HPDE6-E6E7 (cell line): Measurements from ENCODE around the gene PIGT.

Experiments used
- DNase-seq: peaks from one replicate; pipeline ENCODE4 v3.0.0; 2011; ENCODE audit warnings: missing footprints; ENCODE audit errors: extremely low spot score

The PIGT gene

GRCh38 chr20:45415822-45416637 is at the start of gene PIGT:
PIGT (plus strand) TSS chr20:45416141; CDS start chr20:45416157, 16 bp downstream.
- DNase-seq: peak; percentile 95

DNA sequence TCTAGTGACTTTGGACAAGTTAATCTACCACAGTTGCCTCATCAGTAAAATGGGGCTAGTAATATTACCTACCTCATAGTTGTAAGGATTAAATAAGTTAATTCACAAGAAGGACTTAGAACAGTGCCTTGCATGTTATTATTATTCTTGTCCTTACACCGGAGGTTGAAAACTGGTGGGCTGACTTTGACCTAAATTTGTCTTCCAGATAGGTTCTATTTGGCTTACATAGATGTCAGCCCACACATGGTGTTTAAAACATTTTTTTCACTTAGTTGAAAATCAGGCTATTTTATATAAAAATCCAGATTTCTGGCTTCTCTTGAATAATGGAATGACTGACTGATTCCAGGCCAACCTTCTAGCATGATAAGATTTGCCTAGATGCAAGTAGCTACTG is 49.7 kb upstream of the PIGT start:
- no peak for DNase-seq

DNA sequence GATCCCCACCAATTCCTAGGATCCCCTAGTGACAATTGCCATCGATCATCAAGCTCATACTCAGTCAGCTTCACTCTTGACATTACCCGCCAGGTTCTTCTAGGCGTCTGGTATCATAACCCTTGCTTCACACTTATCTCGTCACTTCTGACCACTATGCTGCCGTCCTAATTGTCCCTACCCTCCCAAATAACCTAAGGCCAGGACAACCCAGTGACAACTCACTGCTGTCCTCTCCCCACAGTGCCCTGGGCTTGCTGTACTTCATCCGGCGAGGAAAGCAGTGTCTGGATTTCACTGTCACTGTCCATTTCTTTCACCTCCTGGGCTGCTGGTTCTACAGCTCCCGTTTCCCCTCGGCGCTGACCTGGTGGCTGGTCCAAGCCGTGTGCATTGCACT is 49.3 kb upstream of the PIGT start:
- no peak for DNase-seq

GRCh38 chr20:45367126-45367525 is 48.8 kb upstream of the PIGT start:
- no peak for DNase-seq

DNA sequence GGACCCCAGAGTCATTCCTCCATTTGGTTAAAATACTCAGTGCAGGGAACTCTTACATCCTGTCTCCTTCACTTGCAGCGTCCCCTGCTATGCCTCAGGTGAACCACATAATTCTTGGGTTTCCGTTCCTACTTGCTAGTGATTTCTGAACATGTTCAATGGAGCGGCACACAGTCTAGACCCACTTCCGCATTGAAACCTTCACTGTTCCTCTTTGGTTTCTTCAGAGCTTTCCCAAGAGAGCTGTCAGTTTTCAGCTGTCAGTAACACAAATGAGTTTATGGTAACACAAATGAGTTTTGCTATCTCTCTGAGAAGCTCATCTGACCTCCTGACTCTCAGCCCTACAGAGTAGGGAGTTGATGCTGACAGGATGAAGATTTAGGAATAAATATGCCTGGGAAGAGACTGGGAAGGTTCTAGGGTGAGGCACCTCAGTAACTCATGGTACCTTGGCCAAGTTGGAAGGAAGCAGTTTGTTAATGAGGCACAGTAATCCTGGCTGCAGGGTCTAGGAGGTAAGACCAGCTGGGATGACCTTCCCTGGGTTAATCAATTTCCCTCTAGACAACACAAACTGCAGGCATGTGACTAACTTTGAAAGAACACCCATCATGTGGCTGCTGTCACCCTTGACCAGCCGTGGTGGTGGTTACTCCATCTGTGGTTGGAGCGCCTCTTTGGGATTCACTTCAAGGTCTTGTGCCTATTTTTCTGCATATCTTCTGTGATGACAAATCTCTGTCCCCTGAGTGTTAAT is 47.5 kb upstream of the PIGT start:
- DNase-seq: no peak

GRCh38 chr20:45370571-45371160 is 45.3 kb upstream of the PIGT start:
- DNase-seq: no peak

GRCh38 chr20:45372241-45372640 is 43.7 kb upstream of the PIGT start:
- DNase-seq: no peak

- DNase-seq: no peak
Observed at GRCh38 chr20:45372646-45373352, 43.1 kb upstream of the PIGT start.

DNA sequence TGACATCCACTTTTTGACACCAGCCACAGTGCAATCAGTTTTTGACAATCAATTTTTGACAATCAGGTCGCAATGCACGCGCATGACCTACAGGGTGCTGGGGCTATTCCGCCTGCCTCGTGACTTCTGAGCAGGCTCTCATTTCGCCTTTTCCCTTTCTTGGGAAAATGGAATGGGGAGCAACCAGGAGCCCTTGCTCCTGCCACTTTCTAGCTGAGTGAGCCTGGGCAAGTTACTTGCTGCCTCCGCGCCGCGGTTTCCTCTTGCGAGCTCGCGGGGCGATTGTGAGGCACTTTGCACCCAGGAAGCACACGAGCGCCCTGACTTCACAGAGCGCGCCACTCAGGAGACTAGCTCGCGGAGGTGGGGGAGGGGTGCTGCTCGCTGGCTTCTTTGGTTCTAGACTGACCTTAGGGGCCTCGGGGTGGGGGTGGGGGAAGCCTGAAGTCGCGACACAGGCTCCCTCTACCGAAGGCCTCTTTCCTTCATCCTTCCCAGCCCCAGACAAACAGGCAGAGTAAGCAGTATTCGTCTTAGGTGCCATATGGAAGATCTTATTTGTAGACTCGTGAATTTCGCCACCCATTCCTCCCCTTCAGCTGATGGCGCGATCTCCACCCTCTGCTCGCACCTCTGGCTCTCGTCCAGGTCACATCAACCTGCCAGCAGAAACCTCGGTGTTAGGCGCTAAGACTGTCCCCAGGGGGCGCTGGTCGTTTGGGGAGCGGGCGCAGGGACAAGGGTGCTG is 42.4 kb upstream of the PIGT start:
- peak; percentile 96 for DNase-seq

DNA sequence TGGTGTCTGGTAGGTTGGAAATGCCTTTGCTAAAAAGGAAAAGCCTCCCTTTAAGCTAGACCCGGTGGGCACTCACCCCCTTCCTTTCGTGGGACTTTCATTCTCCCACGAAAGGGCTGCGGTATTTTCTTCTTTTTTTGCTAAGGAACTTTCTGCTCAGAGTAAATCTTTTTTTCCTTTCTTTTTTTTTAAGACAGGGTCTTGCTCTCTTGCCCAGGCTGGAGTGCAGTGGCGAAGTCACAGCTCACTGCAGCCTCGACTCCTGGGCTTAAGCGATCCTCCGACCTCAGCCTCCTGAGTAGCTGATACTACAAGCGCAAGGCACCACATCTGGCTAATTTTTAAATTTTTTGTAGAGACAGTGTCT is 41.9 kb upstream of the PIGT start:
- no peak for DNase-seq

DNA sequence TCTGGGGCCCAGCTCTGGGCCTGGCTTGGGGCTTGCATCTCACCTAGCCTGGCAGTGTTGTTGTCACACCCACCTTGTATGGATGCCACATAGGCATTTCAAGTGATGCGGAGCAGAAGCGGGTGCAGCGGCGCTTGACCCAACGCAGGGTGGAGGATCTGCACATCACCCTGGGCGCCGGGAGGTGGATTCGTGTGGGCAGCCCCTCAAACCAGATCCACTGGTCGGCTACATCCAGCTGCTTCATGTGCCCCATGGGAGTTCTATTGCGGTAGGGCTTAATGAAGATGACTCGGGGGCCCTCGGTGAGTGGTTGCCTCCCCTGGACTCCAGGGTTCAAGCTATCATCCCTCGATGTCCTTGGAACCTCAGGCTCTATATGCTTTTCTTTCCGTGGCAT is 41.0 kb upstream of the PIGT start:
- DNase-seq: no peak

GRCh38 chr20:45377269-45377668 is 38.7 kb upstream of the PIGT start:
- no peak for DNase-seq

GRCh38 chr20:45378191-45378590 is 37.8 kb upstream of the PIGT start, which contains the start of gene TP53TG5:
TP53TG5 (minus strand) TSS chr20:45378325; CDS start chr20:45378236, 89 bp downstream.
- no peak for DNase-seq

- DNase-seq: no peak
Observed at GRCh38 chr20:45387274-45387673, 28.7 kb upstream of the PIGT start.

DNA sequence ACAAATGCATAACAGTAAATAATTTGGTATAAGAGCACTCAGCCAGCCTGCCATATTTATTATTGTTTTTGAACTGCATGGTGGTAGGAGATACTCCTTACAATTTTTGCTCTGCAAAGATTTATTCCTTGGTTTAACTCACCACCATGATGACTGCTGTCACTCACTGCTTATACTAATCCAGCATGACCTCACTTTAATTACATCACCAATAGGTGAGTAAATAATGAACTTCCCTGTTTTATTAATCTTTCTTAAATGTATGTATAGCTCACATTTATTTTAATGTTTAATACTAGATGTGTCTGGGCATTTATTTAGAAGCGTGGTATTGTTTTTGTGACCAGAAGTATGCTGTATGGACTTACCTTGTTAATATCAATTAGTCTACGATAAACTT is 25.0 kb upstream of the PIGT start:
- DNase-seq: no peak

GRCh38 chr20:45391559-45391958 is 24.4 kb upstream of the PIGT start:
- no peak for DNase-seq

- no peak for DNase-seq
Observed at GRCh38 chr20:45392733-45393132, 23.2 kb upstream of the PIGT start.

GRCh38 chr20:45394221-45395113 is 21.5 kb upstream of the PIGT start:
- no peak for DNase-seq

DNA sequence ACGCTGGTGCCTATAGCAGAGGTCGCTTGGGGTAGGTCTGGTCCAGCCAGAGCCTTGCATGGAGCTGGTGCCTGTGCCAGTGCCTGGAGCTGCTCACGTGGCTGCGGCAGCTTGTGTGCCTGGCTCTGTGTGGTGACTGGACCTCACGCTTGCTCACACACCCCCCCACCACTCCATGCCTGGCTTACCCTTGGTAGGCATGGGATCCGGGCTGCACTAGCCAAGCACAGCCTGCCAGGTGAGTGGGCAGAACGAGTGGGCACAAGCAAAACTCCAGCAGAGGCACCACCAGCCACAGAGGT is 20.9 kb upstream of the PIGT start:
- DNase-seq: no peak

- no peak for DNase-seq
Observed at GRCh38 chr20:45399018-45399417, 16.9 kb upstream of the PIGT start.
